Panc1 (cell line): ENCODE data around the gene SIK3.

Source experiments
- CTCF ChIP-seq: fragments of 450-650 bp; IDR thresholded peaks from 2 replicates; pipeline ENCODE4 v1.5.1; 2017; ENCODE audit warnings: mild to moderate bottlenecking
- POLR2AphosphoS5 ChIP-seq: IDR thresholded peaks from 2 replicates; pipeline ENCODE4 v1.6.1; 2012; ENCODE audit warnings: mild to moderate bottlenecking, low read depth, low read length, moderate library complexity
- REST ChIP-seq, 2 experiments: IDR thresholded peaks; 2 replicates each; pipeline ENCODE4 v1.6.1; 2011 to 2012; ENCODE audit warnings: low read depth in 2 of 2, control low read depth in 1 of 2, low read length in 1 of 2, mild to moderate bottlenecking in 1 of 2, moderate library complexity in 1 of 2; ENCODE audit not compliant: insufficient read depth in 1 of 2
- SIN3A ChIP-seq: IDR thresholded peaks from 2 replicates; pipeline ENCODE4 v1.6.1; 2012; ENCODE audit warnings: low read depth, mild to moderate bottlenecking, low read length, moderate library complexity, borderline replicate concordance; ENCODE audit not compliant: insufficient read depth
- TCF7L2 ChIP-seq: IDR thresholded peaks from 2 replicates; pipeline ENCODE4 v1.6.1; 2011; ENCODE audit warnings: mild to moderate bottlenecking, low read depth, low read length, inconsistent platforms

GRCh38 chr11:117064275-117064674 lies 34.0 kb downstream of the SIK3 start:
- TF ChIP-seq CTCF (no peak), SIN3A (no peak), POLR2AphosphoS5 (no peak), TCF7L2 (no peak), REST (IDR thresholded peaks at IDR 0.05; ENCODE audit: insufficient read depth in 1 of 2, low read depth in 2 of 2, low read length in 1 of 2) (no peak)
